ENCODE measurements around the gene IFI44. TPM values are rescaled to one million over a fixed set of nuclear protein-coding genes. Genes with fewer than 3 reads are reported as not detected.

IFI44 gene
- total and polyA plus RNA-seq, 4 donors, result 37.5 to 49.1 (median 38.9) TPM

- peaks cover 0 to 11% (median 3%) of the 10 kb centered on the region in 5 donors for H3K4me1 ChIP-seq (ENCODE audit: control insufficient read depth in 5 of 5, insufficient read depth in 5 of 5, low read length in 5 of 5)
- peak overlapping the region in 1 of 2 donors; percentile 77 for H3K27ac ChIP-seq (ENCODE audit: low read depth in 1 of 2, low read length in 1 of 2)
- DNase-seq (no peak), ATAC-seq (ENCODE audit: insufficient read depth, low FRiP score) (no peak)
- H3K36me3 ChIP-seq (ENCODE audit: control insufficient read depth in 4 of 4, insufficient read depth in 4 of 4, low read length in 4 of 4), result no peaks in the 10 kb centered on the region
- TF ChIP-seq, protein P1, sequence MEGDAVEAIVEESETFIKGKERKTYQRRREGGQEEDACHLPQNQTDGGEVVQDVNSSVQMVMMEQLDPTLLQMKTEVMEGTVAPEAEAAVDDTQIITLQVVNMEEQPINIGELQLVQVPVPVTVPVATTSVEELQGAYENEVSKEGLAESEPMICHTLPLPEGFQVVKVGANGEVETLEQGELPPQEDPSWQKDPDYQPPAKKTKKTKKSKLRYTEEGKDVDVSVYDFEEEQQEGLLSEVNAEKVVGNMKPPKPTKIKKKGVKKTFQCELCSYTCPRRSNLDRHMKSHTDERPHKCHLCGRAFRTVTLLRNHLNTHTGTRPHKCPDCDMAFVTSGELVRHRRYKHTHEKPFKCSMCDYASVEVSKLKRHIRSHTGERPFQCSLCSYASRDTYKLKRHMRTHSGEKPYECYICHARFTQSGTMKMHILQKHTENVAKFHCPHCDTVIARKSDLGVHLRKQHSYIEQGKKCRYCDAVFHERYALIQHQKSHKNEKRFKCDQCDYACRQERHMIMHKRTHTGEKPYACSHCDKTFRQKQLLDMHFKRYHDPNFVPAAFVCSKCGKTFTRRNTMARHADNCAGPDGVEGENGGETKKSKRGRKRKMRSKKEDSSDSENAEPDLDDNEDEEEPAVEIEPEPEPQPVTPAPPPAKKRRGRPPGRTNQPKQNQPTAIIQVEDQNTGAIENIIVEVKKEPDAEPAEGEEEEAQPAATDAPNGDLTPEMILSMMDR (IDR thresholded peaks at IDR 0.05; ENCODE audit: control extremely low read depth, extremely low read depth), result no peak
- no peak overlapping the region for H3K9ac ChIP-seq (ENCODE audit: insufficient read depth in 1 of 2, low read length in 2 of 2)
- no peak overlapping the region for H3K4me3 ChIP-seq
- 95 to 97% methylated on average over 7 of the region's 7 CpGs for WGBS, 2 donors
- no peaks in the 10 kb centered on the region for H3K27me3 ChIP-seq (ENCODE audit: control insufficient read depth in 3 of 3, insufficient read depth in 3 of 3, low read length in 2 of 3)
- H3K9me3 ChIP-seq (ENCODE audit: control insufficient read depth in 4 of 4, insufficient read depth in 3 of 4, low read length in 3 of 4), result no peaks in the 10 kb centered on the region
Measured at GRCh38 chr1:78624035-78624434, 25.6 kb upstream of the IFI44 start.

GRCh38 chr1:78627321-78627720 is 22.3 kb upstream of the IFI44 start:
- ATAC-seq (ENCODE audit: insufficient read depth, low FRiP score) (no peak), DNase-seq (no peak)
- Histone ChIP-seq H3K9me3 (ENCODE audit: control insufficient read depth in 4 of 4, insufficient read depth in 3 of 4, low read length in 3 of 4) (no peaks in the 10 kb centered on the region), H3K9ac (ENCODE audit: insufficient read depth in 1 of 2, low read length in 2 of 2) (no peak overlapping the region), H3K27ac (ENCODE audit: low read depth in 1 of 2, low read length in 1 of 2) (no peak overlapping the region), H3K4me3 (no peak overlapping the region), H3K4me1 (ENCODE audit: control insufficient read depth in 5 of 5, insufficient read depth in 5 of 5, low read length in 5 of 5) (peaks cover 0 to 3% (median 0%) of the 10 kb centered on the region in 5 donors), H3K27me3 (ENCODE audit: control insufficient read depth in 3 of 3, insufficient read depth in 3 of 3, low read length in 2 of 3) (no peaks in the 10 kb centered on the region), H3K36me3 (ENCODE audit: control insufficient read depth in 4 of 4, insufficient read depth in 4 of 4, low read length in 4 of 4) (no peaks in the 10 kb centered on the region)
- TF ChIP-seq, protein P1 (IDR thresholded peaks at IDR 0.05; ENCODE audit: control extremely low read depth, extremely low read depth), result no peak
- 66 to 72% methylated on average over 1 of the region's 1 CpG for WGBS, 2 donors

GRCh38 chr1:78630600-78630999 is 19.0 kb upstream of the IFI44 start:
- 91 to 97% methylated on average over 2 of the region's 2 CpGs for WGBS, 2 donors
- Histone ChIP-seq H3K9ac (ENCODE audit: insufficient read depth in 1 of 2, low read length in 2 of 2) (no peak overlapping the region), H3K27ac (ENCODE audit: low read depth in 1 of 2, low read length in 1 of 2) (no peak overlapping the region), H3K4me3 (no peak overlapping the region), H3K4me1 (ENCODE audit: control insufficient read depth in 5 of 5, insufficient read depth in 5 of 5, low read length in 5 of 5) (no peaks in the 10 kb centered on the region), H3K9me3 (ENCODE audit: control insufficient read depth in 4 of 4, insufficient read depth in 3 of 4, low read length in 3 of 4) (peaks cover 0 to 2% (median 0%) of the 10 kb centered on the region in 4 donors), H3K36me3 (ENCODE audit: control insufficient read depth in 4 of 4, insufficient read depth in 4 of 4, low read length in 4 of 4) (no peaks in the 10 kb centered on the region), H3K27me3 (ENCODE audit: control insufficient read depth in 3 of 3, insufficient read depth in 3 of 3, low read length in 2 of 3) (no peaks in the 10 kb centered on the region)
- DNase-seq (no peak), ATAC-seq (ENCODE audit: insufficient read depth, low FRiP score) (no peak)
- TF ChIP-seq, protein P1 (IDR thresholded peaks at IDR 0.05; ENCODE audit: control extremely low read depth, extremely low read depth), result no peak

DNA sequence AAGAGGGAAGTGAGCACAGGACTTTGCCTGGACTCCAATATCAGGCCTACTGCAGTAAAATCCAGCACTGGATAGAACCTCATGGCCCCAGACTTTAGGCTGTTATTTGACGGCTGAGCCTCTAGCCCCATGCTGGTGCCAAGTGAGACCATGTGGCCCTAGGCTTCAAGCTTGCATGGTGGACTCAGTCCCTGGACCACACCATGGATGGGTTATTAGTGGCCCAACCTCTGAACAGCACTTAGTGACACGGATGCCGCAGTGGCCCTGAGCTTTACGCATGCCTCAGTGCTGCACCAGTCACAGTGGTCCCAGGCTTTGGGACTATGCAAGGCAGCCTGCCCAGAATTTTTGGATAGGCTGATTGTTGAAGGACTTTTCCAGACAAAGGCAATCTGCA is 16.4 kb upstream of the IFI44 start:
- H3K9me3 ChIP-seq (ENCODE audit: control insufficient read depth in 4 of 4, insufficient read depth in 3 of 4, low read length in 3 of 4), result peaks cover 0 to 2% (median 0%) of the 10 kb centered on the region in 4 donors
- no peak overlapping the region for H3K9ac ChIP-seq (ENCODE audit: insufficient read depth in 1 of 2, low read length in 2 of 2)
- H3K4me3 ChIP-seq, result no peak overlapping the region
- H3K27ac ChIP-seq (ENCODE audit: low read depth in 1 of 2, low read length in 1 of 2), result no peak overlapping the region
- no peaks in the 10 kb centered on the region for H3K4me1 ChIP-seq (ENCODE audit: control insufficient read depth in 5 of 5, insufficient read depth in 5 of 5, low read length in 5 of 5)
- no peaks in the 10 kb centered on the region for H3K36me3 ChIP-seq (ENCODE audit: control insufficient read depth in 4 of 4, insufficient read depth in 4 of 4, low read length in 4 of 4)
- DNase-seq (no peak), ATAC-seq (ENCODE audit: insufficient read depth, low FRiP score) (no peak)
- TF ChIP-seq, protein P1 (IDR thresholded peaks at IDR 0.05; ENCODE audit: control extremely low read depth, extremely low read depth), result no peak
- H3K27me3 ChIP-seq (ENCODE audit: control insufficient read depth in 3 of 3, insufficient read depth in 3 of 3, low read length in 2 of 3), result no peaks in the 10 kb centered on the region
- WGBS, 2 donors, result 97 to 99% methylated on average over 4 of the region's 4 CpGs

Measured in lung (tissue), 12 donors.